Measurements from ENCODE around the gene ACSM6.
"Not testable (repeated sequence)": the region's sequence is repeated elsewhere in the genome, so short reads cannot be mapped to it uniquely, and the experiment has no call there.

DNA sequence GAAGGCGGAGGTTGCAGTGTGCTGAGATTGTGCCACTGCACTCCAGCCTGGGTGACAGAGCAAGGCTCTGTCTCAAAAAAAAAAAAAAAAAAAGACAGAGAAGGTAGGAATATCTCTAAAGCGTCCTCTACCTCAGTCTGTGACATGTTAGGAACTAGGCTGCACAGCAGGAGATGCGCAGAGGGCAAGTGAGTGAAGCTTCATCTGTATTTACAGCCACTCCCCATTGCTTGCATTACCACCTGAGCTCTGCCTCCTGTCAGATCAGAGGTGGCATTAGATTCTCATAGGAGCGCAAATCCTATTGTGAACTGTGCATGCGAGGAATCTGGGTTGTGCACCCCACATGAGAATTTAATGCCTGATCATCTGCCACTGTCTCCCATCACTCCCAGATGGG, 8.8 kb downstream of the ACSM6 start:
- TF ChIP-seq, protein P1, sequence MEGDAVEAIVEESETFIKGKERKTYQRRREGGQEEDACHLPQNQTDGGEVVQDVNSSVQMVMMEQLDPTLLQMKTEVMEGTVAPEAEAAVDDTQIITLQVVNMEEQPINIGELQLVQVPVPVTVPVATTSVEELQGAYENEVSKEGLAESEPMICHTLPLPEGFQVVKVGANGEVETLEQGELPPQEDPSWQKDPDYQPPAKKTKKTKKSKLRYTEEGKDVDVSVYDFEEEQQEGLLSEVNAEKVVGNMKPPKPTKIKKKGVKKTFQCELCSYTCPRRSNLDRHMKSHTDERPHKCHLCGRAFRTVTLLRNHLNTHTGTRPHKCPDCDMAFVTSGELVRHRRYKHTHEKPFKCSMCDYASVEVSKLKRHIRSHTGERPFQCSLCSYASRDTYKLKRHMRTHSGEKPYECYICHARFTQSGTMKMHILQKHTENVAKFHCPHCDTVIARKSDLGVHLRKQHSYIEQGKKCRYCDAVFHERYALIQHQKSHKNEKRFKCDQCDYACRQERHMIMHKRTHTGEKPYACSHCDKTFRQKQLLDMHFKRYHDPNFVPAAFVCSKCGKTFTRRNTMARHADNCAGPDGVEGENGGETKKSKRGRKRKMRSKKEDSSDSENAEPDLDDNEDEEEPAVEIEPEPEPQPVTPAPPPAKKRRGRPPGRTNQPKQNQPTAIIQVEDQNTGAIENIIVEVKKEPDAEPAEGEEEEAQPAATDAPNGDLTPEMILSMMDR (conservative IDR thresholded peaks at IDR 0.05; ENCODE audit: low read length), result not testable (repeated sequence)
- not testable (repeated sequence) for TF ChIP-seq EZH2phosphoT487 (IDR thresholded peaks at IDR 0.05; ENCODE audit: borderline replicate concordance, low read depth, low read length)

All from OCI-LY7 (cell line).